PC-3 (cell line): ENCODE measurements around the gene FOXN3. TPM values are rescaled to one million over a fixed set of nuclear protein-coding genes. Genes with fewer than 3 reads are reported as not detected.
"Not testable (repeated sequence)": the region's sequence is repeated elsewhere in the genome, so short reads cannot be mapped to it uniquely, and the experiment has no call there.

Source experiments
- ATAC-seq: fragments of 200-7000 bp; cut with Tn5 transposase; 2 replicates; pipeline ENCODE4 v1.9.1; 2020; ENCODE audit warnings: mild to moderate bottlenecking, moderate library complexity
- BruUV-seq: library from RNA; stranded (reverse); fragments of 400-500 nt; replicated peaks from 2 replicates; lab custom pipeline; 2021; lab: Mats Ljungman, UMichigan
- CTCF ChIA-PET: fragments of 300-600 bp; sonication (Branson Sonifier 250); formaldehyde crosslinking; loops from one replicate; lab custom pipeline; 2022; ENCODE audit warnings: antibody characterized with exemption; lab: Charles Lee
- POLR2A ChIA-PET: fragments of 300-600 bp; sonication (Branson Sonifier 250); formaldehyde crosslinking; loops from one replicate; lab custom pipeline; 2022; ENCODE audit warnings: antibody characterized with exemption; ENCODE audit not compliant: unreplicated experiment; lab: Charles Lee
- DNase-seq: peaks from one replicate; pipeline ENCODE4 v3.0.0-alpha.2; 2015
- H2AFZ ChIP-seq: fragments of 300-600 bp; sonication (generic); 2 replicates; pipeline ENCODE4 v1.6.0; 2016; ENCODE audit warnings: antibody characterized with exemption, low read length
- H3F3A ChIP-seq: fragments of 300-600 bp; sonication (generic); one replicate; pipeline ENCODE4 v1.6.0; 2017; ENCODE audit warnings: antibody characterized with exemption, low read length, control low read depth, mild to moderate bottlenecking; ENCODE audit not compliant: unreplicated experiment
- H3K27ac ChIP-seq: fragments of 300-600 bp; sonication (generic); 2 replicates; pipeline ENCODE4 v1.5.1; 2016; ENCODE audit warnings: mild to moderate bottlenecking, low read length
- H3K27me3 ChIP-seq: fragments of 300-600 bp; sonication (generic); 2 replicates; pipeline ENCODE4 v1.6.1; 2016; ENCODE audit warnings: low read length, mixed read lengths
- H3K36me3 ChIP-seq: fragments of 300-600 bp; sonication (generic); 2 replicates; pipeline ENCODE4 v1.6.1; 2016; ENCODE audit warnings: low read depth, mixed run types, low read length, mixed read lengths
- H3K4me1 ChIP-seq: fragments of 300-600 bp; sonication (generic); 2 replicates; pipeline ENCODE4 v1.5.1; 2016; ENCODE audit warnings: low read length; ENCODE audit not compliant: insufficient read depth
- H3K4me2 ChIP-seq: fragments of 300-600 bp; sonication (generic); 2 replicates; pipeline ENCODE4 v1.6.0; 2016; ENCODE audit warnings: low read length
- H3K4me3 ChIP-seq: fragments of 300-600 bp; sonication (generic); 2 replicates; pipeline ENCODE4 v1.5.1; 2016; ENCODE audit warnings: mild to moderate bottlenecking, low read length, mixed read lengths
- H3K79me2 ChIP-seq: fragments of 300-600 bp; sonication (generic); 2 replicates; pipeline ENCODE4 v1.6.1; 2017; ENCODE audit warnings: low read length, mixed read lengths
- H3K9ac ChIP-seq: fragments of 300-600 bp; sonication (generic); 2 replicates; pipeline ENCODE4 v1.6.0; 2016; ENCODE audit warnings: mild to moderate bottlenecking, low read length
- H3K9me2 ChIP-seq: fragments of 300-600 bp; sonication (generic); replicated peaks from 2 replicates; pipeline ENCODE4 v1.6.1; 2016; ENCODE audit warnings: mixed run types, low read length, mixed read lengths
- H3K9me3 ChIP-seq: fragments of 300-600 bp; sonication (generic); 2 replicates; pipeline ENCODE4 v1.6.1; 2016; ENCODE audit warnings: low read length, mixed read lengths
- H4K20me1 ChIP-seq: fragments of 300-600 bp; sonication (generic); 2 replicates; pipeline ENCODE4 v1.6.1; 2016; ENCODE audit warnings: low read length, mixed read lengths
- CTCF ChIP-seq: fragments of 300-600 bp; sonication (generic); conservative IDR thresholded peaks from 2 replicates; pipeline ENCODE4 v1.5.1; 2017; ENCODE audit warnings: antibody characterized with exemption, low read depth, mild to moderate bottlenecking, low read length
- EZH2 ChIP-seq: fragments of 300-600 bp; sonication (generic); IDR thresholded peaks from one replicate; pipeline ENCODE4 v1.6.1; 2017; ENCODE audit warnings: antibody characterized with exemption, mild to moderate bottlenecking, low read length; ENCODE audit not compliant: unreplicated experiment
- EZH2phosphoT487 ChIP-seq: fragments of 300-600 bp; sonication (generic); IDR thresholded peaks from 2 replicates; pipeline ENCODE4 v1.6.1; 2018; ENCODE audit warnings: mild to moderate bottlenecking, antibody characterized with exemption, low read length, borderline replicate concordance
- intact Hi-C: fragments of 100-400 bp; cut with micrococcal nuclease; formaldehyde crosslinking; loops from 2 replicates; pipeline ENCODE4 v1.9.0; 2023
- total RNA-seq: library from RNA; depleted of rRNA; stranded (reverse); fragments of >200 nt; gene quantifications from 2 replicates; pipeline ENCODE4 v1.2.3, GENCODE V29; 2014

The FOXN3 gene
- total RNA-seq, 1 experiment from 2014 or later, result 13.3 TPM

DNA sequence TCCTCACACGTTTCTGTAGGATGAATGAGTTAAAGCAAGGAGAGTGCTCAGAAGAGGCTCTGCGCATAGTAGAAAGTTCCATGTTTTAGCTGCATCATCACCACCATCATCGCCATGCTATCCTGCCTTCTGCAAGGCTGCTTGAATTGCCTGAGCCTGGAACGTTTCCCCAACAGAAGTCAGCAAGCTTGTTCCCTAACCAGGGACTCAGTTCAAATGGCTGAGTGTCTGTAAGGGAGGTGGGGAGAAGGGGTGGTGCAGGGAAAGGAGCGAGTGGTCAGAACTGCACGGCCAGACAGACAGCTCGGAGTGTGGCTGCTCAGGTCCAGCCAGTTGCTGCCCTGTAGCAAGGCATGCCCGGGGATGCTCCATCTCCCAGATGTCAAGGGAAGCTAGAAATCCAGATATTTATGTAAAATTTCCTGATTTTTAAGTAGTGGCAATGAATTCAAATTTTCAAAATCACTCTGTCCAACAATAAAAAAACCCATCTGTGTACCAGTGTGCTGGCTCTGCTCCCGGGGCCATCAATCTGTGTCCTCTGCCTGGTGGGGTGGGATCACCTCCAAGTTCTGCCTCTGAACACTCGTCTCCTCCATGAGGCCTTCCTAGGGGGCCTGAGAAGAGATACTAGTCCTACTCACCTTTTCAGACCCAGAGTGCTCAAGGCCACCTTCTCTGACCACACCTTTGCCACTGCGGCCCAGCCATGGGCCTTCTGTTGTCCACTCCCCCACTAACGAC lies 162.7 kb downstream of the FOXN3 start:
- no peak overlapping the region for H2AFZ ChIP-seq
- DNase-seq, result no peak
- intact Hi-C loops, result no loop called here
- TF ChIP-seq EZH2, result no peak
- no peak for TF ChIP-seq CTCF
- TF ChIP-seq EZH2phosphoT487, result no peak
- no peaks in the 10 kb centered on the region for H3K36me3 ChIP-seq
- POLR2A ChIA-PET, result no interaction called here
- no peak for ATAC-seq
- H3K79me2 ChIP-seq, result no peaks in the 10 kb centered on the region
- H3K27ac ChIP-seq, result no peak overlapping the region
- no peaks in the 10 kb centered on the region for H4K20me1 ChIP-seq
- no peaks in the 10 kb centered on the region for H3K9me2 ChIP-seq
- no TSS peak for BruUV-seq
- no peak overlapping the region for H3K4me2 ChIP-seq
- H3F3A ChIP-seq, result no peaks in the 10 kb centered on the region
- peaks cover 10% of the 10 kb centered on the region for H3K4me1 ChIP-seq
- H3K4me3 ChIP-seq, result no peak overlapping the region
- H3K9ac ChIP-seq, result no peak overlapping the region
- CTCF ChIA-PET, result no interaction called here
- no peaks in the 10 kb centered on the region for H3K9me3 ChIP-seq
- H3K27me3 ChIP-seq, result no peaks in the 10 kb centered on the region

- Histone ChIP-seq H2AFZ (no peak overlapping the region), H3K4me2 (no peak overlapping the region), H3K9ac (no peak overlapping the region), H3K79me2 (no peaks in the 10 kb centered on the region), H3K27me3 (no peaks in the 10 kb centered on the region), H3K4me3 (no peak overlapping the region), H4K20me1 (no peaks in the 10 kb centered on the region), H3K9me3 (no peaks in the 10 kb centered on the region), H3F3A (no peaks in the 10 kb centered on the region), H3K9me2 (no peaks in the 10 kb centered on the region), H3K27ac (no peak overlapping the region), H3K4me1 (peaks cover 23% of the 10 kb centered on the region), H3K36me3 (no peaks in the 10 kb centered on the region)
- ATAC-seq (no peak), DNase-seq (no peak)
- POLR2A ChIA-PET, result no interaction called here
- no TSS peak for BruUV-seq
- TF ChIP-seq EZH2 (no peak), EZH2phosphoT487 (no peak), CTCF (no peak; the same call in 1 of the 2 replicates)
- intact Hi-C loops, result no loop called here
- CTCF ChIA-PET, result no interaction called here
These were observed 164.0 kb downstream of the FOXN3 start for GRCh38 chr14:89252887-89253532.

- Histone ChIP-seq H4K20me1 (no peaks in the 10 kb centered on the region), H3F3A (peaks cover 6% of the 10 kb centered on the region), H3K4me3 (no peak overlapping the region), H3K4me1 (peaks cover 35% of the 10 kb centered on the region), H2AFZ (no peak overlapping the region), H3K27ac (no peak overlapping the region), H3K36me3 (no peaks in the 10 kb centered on the region), H3K9me3 (no peaks in the 10 kb centered on the region), H3K27me3 (no peaks in the 10 kb centered on the region), H3K9ac (no peak overlapping the region), H3K4me2 (no peak overlapping the region), H3K9me2 (no peaks in the 10 kb centered on the region), H3K79me2 (no peaks in the 10 kb centered on the region)
- POLR2A ChIA-PET, result no interaction called here
- ATAC-seq, result no peak
- DNase-seq, result no peak
- TF ChIP-seq CTCF (no peak), EZH2 (no peak), EZH2phosphoT487 (no peak)
- BruUV-seq, result no TSS peak
- intact Hi-C loops, result no loop called here
- CTCF ChIA-PET, result no interaction called here
These were observed 166.0 kb downstream of the FOXN3 start for GRCh38 chr14:89251061-89251460.

GRCh38 chr14:89250655-89250975 lies 166.4 kb downstream of the FOXN3 start:
- BruUV-seq, H2AFZ ChIP-seq, DNase-seq, ATAC-seq, H3F3A ChIP-seq, H3K9me3 ChIP-seq, H3K4me3 ChIP-seq, H3K79me2 ChIP-seq, POLR2A ChIA-PET, H3K4me2 ChIP-seq, intact Hi-C loops, CTCF ChIA-PET, H4K20me1 ChIP-seq, H3K36me3 ChIP-seq, H3K27ac ChIP-seq, H3K9ac ChIP-seq, H3K9me2 ChIP-seq, H3K27me3 ChIP-seq: not testable (repeated sequence)
- H3K4me1 ChIP-seq, result peaks cover 35% of the 10 kb centered on the region
